HG03575 (cell line): ENCODE data around the gene FNDC3B.

Experiments
- ATAC-seq: cut with Tn5 transposase; IDR thresholded peaks from one replicate; pipeline ENCODE4 v1.9.1; 2021; ENCODE audit not compliant: unreplicated experiment, insufficient number of reproducible peaks, low FRiP score; ENCODE audit errors: extremely low read depth

Gene FNDC3B

DNA sequence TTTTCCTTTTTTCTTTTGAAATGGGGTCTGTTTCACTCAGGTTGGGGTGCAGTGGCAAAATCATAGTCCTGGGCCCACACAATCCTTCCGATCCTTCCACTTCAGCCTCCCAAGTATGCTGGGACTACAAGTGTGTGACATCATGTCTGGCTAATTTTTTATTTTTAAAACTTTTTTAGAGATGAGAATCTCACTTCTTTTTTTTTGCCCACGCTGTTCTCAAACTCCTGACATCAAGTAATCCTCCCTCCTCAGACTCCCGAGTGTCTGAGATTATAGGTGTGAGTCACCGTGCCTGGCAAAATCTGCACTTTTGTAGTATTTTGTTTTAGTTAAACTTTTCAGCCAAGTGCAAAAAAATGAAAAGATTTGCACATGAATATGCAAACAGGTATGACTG is 171.0 kb downstream of the FNDC3B start:
- no peak for ATAC-seq

DNA sequence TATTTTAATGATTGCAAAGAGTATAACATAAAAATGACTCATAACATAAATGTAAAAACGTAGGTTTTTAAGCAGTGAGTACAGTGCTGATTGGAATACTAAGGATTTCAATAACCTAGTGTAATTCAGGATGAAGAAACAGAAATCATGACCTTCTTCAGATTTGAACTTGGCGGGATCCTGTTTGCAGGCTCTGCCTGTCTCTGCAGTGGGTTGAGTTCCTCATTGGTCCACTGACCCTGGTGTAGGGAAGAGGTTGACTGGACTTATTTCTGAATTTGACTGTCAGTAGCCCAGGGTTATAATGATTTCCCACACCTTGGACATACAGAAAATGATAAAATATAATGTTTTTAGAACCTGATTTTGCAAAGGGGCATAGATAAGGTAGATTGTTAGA is 171.7 kb downstream of the FNDC3B start:
- ATAC-seq, result no peak

DNA sequence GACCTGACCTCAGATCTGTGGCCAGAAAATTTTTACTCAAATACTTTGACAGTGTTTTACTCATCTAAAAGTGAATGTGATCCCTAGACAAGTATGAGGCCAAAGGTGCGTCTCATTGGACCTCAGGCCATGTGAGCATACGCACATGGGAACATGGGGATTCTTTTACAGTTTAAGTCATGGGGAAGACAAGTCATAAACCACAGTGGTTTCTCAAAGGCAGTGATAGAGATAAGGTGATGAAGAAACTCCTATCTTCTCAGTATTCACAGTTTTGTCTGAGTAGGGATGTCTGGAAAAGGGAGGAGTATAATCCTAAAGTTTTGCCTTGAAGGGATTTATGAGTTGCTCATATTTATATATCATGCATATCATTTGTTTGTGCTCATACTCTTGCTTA is 173.8 kb downstream of the FNDC3B start:
- ATAC-seq, result no peak

DNA sequence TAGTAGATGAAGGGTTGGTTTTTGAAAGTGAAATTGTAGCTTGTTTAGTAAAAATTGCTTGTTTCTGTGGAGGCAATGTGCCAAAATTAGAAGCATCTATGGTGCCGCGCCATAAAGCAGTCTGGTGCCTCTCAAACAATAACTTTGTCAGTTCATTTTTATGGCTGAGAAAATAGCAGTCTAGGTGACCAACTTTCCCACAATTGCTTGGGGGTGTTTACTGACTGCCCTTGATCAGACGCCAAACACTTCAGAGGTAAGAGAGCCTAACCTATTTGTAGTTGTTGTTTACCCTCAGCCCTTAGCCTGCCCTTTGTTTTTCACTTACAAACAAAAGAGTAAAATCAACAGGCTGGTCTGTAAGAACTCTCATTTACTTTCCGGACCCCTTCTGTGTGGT is 174.5 kb downstream of the FNDC3B start:
- no peak for ATAC-seq

DNA sequence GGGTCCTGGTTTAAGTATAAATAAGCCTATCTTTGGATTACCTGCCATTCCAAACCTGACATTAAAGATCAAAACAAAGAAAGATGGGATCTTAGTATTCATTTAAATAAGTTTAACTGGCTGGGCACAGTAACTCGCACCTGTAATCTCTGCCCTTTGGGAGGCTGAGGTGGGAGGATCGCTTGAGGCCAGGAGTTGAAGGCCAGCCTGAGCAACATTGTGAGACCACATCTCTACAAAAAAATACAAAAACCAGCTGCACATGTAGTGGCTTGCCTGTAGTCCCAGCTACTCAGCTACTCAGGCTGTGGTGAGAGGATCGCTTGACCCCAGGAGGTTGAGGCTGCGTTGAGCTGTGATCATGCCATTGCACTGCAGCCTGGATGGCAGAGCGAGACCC is 176.9 kb downstream of the FNDC3B start:
- ATAC-seq, result no peak

DNA sequence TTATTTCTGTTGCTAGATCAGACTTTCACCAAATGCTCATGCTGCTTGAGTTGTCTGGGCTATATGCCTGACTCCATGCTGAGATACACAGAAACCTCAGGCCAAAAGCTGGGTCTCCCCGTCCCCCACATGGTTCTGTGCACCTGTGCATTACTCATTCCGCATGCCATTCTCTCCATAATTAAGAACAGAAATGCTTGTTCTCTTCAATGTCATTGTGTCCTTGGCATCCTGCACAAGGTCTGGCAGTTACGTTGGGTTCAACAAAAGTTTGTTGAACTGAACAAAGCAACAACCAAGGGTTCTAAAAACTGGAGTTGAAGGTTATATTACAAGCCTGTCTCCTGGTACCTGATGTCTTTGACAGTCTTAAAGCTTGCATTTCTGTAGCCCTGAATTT is 177.5 kb downstream of the FNDC3B start:
- no peak for ATAC-seq

DNA sequence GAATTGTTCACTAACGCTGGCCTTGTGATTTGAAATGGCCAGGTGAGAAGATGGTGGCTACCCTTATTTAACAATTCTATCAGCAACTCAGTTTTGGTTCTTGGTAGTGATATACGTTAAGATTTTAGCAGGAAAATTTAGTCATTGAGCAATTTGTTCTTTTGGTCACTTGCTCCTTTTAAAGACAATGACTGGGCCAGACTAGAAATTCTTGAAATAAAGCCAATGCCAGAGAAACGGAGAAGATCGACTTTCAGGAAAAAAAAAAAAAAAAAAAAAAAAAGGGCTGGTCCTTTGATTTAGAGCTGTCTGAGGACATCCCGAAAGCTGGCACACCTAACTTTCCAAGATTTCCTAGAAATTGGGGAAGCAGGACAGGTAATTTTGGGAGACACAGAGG is 178.5 kb downstream of the FNDC3B start:
- ATAC-seq, result no peak

DNA sequence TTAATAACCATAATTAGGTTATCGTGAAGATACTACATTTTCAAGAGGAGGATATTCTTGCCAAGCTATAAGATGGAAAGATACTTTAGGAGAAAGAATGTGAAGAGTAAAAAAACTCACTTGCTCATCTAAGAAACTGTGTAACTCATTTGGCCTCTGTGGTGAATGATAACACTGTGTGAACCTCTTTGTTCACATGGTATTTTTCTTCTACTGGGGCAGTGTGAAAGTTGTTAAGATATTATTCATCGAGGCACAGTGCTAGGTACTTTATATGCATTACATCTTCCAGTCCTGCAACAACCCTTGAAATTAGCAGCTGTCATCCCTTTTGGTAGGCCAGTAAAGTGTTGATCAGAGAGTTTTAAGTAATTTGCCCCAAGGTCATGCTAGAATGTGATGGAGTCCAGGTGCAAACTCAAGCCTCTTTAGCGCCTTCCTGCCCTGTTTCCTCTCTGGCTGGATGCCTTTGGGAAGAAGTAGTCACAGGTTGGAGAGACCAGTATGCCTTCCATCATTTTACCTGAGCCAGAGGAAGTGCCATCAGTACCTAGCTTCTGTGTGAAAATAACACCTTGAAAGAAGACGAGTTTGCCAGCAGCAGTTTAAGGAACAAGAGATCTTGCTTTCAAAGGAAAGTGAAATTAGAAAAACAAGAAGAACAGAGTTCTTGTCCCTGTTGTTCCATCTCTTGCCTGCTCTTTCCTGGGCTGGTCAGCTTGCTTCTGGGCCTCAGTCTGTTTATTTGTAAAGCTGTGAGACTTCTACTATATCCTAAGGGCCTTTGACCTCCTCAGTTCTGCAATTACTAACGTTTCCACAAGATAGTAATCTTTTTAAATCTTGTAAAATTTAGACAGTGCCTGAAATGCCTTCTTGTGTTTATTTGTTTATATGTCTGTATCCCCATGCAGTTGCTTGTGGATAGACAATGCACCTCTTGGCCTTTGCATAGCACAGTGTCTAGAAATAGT is 179.3 kb downstream of the FNDC3B start:
- ATAC-seq, result no peak

DNA sequence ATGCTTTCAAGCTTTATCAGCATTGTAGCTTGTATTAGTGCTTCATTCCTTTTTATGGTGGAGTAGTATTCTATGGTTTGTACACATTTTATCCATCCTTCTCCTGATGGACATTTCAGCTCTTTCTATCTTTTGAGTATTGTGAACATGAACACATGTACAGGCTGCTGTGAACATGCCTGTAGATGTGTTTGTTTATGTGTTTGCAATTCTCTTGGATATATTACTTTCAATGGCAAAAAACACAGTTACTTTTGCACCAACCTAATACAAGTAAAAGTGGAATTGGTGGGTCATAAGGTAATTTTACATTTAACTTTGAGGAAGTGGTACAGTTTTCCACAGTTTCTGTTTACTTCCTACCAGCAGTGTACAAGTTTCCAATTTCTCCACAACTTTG is 180.4 kb downstream of the FNDC3B start:
- ATAC-seq, result no peak

DNA sequence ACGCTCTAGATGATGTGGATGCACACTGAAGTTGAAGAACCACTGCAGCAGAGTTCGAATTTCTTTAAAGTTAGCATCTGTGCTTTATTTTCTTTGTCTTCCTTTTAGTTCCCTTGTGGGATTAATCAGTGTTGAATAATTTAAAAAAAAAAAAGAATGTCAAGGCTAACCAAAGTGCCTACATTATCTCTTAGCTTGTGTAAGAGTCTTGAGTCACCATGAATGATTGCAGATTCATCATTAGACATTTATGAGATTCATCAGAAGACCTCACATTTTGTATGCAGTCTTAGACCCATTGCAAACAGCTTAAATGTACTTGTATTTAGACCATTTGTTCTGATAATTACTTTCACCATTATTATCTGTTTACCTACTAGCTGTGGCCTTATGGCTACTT is 182.2 kb downstream of the FNDC3B start:
- ATAC-seq, result no peak

DNA sequence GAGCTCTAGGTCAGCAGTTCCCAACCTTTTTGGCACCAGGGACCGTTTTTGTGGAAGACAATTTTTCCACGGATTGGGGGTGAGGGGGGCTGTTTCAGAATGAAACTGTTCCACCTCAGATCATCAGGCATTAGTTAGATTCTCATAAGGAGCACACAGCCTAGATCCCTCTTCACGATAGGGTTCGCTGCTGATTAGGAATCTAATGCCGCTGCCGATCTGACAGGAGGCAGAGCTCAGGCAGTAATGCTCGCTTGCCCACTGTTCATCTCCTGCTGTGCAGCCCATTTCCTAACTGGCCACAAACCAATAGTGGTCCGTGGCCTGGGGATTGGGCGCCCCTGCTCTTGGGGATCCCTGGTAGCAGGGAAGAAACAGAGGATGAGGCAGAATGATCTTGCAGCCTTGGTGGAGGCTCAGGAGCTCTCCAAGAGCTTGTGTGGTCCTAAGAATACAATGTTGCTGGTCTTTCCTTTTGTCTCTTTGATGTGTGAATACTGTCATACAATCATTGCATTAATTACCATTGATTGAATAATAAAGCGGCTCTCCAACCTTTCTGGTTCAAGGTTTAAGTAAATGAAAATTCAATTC is 183.2 kb downstream of the FNDC3B start:
- ATAC-seq, result no peak

DNA sequence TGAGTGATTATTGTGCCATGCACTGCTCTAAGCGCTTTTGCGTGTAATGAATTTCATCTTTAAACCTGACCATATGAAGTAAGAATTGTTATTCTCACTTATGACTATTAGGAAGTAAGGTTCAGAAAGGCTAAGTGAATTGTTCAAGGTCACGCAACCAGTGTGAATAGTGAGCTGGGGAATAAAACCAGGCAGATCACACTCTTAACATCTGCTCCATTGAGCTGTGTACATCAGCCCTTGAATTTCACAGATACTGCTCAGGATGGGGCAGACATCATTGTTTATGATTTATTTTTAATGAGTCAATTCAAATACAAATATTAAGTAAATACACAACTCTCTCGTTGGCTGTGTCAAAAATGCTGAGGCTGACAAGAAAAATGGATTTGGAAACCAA is 184.5 kb downstream of the FNDC3B start:
- no peak for ATAC-seq

DNA sequence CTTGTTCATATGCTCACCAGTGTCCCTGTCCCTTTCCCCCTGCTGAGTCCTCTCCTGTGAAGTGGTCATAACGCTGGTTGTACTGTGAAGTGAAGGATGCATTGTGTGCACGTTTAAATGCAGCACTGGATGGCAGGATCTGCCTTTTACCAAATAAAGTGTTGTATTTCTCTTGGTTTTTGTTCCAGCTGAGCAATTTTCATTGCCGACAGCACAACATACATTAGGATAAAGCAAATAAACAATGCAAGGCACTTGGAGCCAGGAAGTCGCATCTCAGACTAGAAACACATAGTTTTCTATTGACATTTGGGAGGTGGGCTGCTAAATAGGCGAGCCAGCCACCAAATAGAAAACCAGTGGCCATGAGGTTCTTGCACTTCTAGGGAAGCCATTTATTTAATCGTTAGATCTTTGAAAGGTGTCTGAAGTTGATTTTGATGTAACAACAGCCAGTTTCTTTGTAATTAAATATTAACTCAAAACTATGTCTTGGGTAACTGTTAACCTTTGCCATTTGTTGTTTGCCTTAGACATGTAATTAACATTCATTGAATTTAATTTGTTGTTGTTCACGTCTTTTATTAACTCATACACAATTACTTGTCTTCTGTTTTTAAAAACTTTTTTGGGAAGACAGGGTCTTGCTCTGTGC is 185.3 kb downstream of the FNDC3B start:
- no peak for ATAC-seq

DNA sequence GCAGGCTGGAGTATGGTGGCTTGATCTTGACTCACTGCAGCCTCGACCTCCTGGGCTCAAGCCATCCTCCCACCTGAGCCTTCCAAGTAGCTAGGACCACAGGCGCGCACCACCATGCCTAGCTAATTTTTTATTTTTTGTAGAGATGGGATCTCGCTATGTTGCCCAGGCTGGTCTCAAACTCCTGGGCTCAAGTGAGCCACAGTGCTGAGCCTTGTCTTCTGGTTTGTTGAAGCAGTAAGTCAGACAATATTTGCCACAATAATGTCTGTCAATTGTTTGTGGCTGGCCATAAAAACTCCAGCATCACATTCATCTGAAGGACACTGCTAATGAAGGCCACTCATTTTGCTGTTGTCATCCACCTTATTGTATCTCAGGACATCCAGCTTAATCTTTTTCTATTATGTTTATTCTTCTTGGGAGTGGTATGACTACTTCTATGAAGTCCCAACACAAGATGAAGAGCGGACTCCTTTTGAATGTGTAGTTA is 185.9 kb downstream of the FNDC3B start:
- no peak for ATAC-seq

DNA sequence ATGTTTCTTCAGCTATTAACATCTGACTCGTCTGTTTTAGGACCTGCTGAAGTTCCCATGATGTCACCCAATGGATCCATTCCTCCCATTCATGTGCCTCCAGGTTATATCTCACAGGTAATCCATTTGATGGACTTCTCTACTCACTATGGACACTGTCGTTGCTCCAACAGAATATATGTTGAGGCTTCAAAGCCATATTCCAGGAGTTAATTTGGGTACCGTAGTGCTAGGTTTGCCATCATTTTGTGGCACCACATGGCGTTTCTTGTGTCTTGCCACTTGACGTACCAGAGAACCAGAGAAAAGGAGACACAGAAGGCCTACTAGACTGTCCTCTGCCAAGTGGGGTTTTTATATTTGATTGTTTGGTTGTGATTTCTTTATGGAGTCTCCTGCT is 187.5 kb downstream of the FNDC3B start:
- no peak for ATAC-seq

DNA sequence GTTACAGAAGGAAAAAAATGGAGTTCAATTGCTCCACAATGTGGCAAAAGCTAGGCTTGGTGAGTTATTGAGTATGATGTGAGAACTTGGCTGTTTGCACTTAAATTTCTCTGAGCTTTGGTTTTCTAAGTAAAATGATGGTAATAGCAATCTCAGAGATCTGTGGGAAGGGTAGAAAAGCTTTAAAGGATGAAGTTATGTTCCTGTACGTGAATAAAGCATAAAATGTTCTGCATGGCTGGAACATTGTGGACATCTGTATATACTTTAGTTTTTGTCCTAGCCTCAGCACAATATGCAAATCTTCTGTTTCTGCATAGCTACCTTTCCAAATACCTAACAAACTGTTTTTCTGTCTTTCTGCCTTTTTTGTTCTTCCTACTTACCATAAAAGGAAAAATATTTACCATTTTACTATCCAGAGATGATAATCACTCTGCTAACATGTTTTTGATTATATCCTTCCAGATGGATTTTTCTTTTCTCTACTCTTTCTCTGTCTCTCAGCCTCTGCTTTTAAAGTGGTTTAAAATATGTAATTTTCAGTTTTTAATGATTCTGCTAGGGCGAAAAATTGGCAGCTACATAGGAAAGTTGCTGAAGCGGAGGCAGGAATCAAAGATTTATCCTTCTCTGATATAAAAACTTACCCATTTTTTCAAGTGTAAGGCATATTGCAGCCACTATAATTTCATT is 188.1 kb downstream of the FNDC3B start:
- no peak for ATAC-seq

DNA sequence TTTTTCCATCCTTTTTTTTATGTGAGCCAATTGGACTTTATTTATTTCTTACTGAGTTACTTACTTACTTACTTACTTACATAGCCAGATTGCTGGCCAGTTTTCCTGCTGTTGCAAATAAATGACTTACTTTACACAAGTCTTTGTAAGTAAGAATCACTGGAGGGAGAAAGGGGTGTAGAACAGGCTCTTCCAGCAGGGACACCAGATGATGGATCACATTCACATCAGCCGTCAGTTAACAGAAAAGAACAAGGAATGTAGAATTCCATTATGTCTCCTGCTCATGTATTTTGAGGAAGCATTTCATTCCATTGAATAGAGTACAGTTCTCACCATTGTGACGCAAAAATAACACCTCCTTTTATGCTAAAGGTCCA is 188.6 kb downstream of the FNDC3B start:
- no peak for ATAC-seq

DNA sequence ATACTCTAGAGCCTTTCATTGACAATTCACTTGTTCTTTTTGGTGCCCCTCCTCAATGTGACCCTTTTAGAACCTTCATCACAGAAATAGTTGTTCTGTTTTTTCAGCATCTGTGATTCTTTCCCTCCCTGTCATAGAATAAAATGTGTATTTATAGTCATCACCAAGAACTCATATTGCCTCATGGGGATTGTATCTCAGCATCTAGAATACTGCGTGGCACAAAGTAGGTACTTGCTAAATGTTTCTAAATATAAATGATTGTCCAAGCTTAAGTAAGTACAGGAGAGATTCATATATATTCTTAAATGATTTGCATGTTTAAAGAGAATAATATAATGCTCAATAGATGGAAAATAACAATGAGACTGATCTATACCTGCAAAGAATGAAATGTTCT is 190.1 kb downstream of the FNDC3B start:
- ATAC-seq, result no peak

DNA sequence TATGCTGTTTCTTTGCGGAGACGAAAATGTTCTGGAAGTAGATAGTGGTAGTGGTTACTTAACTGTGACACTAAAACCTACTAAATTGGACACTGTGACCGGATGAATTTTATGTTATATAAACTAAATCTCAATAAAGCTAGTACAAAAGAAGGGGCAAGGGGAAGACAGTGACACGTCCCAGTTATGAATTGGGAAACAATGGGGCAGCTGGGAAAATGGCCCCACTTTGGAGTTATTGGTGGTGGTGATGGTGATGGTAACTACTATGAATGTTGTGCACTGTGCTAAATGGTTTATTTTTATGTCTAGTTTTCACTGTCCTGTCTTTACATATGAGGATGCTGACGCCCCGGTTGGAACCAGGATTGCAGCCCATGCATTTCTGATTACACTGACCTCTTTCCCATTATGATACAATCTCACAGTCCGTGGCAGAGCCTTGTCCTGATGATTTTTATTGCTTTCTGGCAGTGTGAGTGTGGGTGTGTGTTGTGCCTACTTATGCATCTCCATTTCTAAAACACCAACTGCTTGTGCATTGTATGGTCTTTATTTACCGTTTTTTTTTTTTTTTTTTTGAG is 192.0 kb downstream of the FNDC3B start:
- ATAC-seq, result no peak
